GM13976 (cell line): ENCODE results near the gene ATP5PO.

Experiments used
- DNase-seq: peaks from one replicate; pipeline ENCODE4 v3.0.0; 2012; ENCODE audit warnings: low spot score
- CTCF ChIP-seq: IDR thresholded peaks from 2 replicates; pipeline ENCODE4 v1.5.1; 2012; ENCODE audit warnings: borderline replicate concordance, mild to moderate bottlenecking; ENCODE audit not compliant: insufficient read depth; ENCODE audit errors: extremely low read depth, missing control alignments, control extremely low read depth
- in situ Hi-C: fragments of 300-500 bp; cut with MboI; formaldehyde crosslinking; loops from one replicate; pipeline ENCODE4 v1.12.0; 2022; ENCODE audit warnings: low sequenced_read_pairs, mixed read lengths, inconsistent platforms; ENCODE audit not compliant: unreplicated experiment

Gene ATP5PO

GRCh38 chr21:33948096-33948950, 32.7 kb upstream of the ATP5PO start:
- peak; percentile 53 for DNase-seq
- no peak for TF ChIP-seq CTCF
- in situ Hi-C loops, result no loop called here

- in situ Hi-C loops, result no loop called here
- DNase-seq, result peak; percentile 74
- TF ChIP-seq CTCF, result no peak
Observed at GRCh38 chr21:33947451-33948095, 32.0 kb upstream of the ATP5PO start.

GRCh38 chr21:33945652-33946270, 30.2 kb upstream of the ATP5PO start:
- in situ Hi-C loops, result no loop called here
- DNase-seq, result no peak
- TF ChIP-seq CTCF, result no peak

GRCh38 chr21:33944185-33944763, 28.7 kb upstream of the ATP5PO start:
- in situ Hi-C loops, result no loop called here
- no peak for TF ChIP-seq CTCF
- no peak for DNase-seq

GRCh38 chr21:33943293-33943692, 27.7 kb upstream of the ATP5PO start:
- DNase-seq, result no peak
- in situ Hi-C loops, result no loop called here
- TF ChIP-seq CTCF, result no peak

- in situ Hi-C loops, result no loop called here
- TF ChIP-seq CTCF, result no peak
- DNase-seq, result no peak
Observed at GRCh38 chr21:33942426-33942825, 26.8 kb upstream of the ATP5PO start.
